Fibroblast of skin of left biceps (primary cell): ENCODE measurements around the gene CCN5.
"Not testable (repeated sequence)": the region's sequence is repeated elsewhere in the genome, so short reads cannot be mapped to it uniquely, and the experiment has no call there.

Experiments
- DNase-seq, 2 experiments: peaks; one replicate each; pipeline ENCODE4 v3.0.0-alpha.2; 2013; ENCODE audit warnings: low read depth in 2 of 2

CCN5 gene

DNA sequence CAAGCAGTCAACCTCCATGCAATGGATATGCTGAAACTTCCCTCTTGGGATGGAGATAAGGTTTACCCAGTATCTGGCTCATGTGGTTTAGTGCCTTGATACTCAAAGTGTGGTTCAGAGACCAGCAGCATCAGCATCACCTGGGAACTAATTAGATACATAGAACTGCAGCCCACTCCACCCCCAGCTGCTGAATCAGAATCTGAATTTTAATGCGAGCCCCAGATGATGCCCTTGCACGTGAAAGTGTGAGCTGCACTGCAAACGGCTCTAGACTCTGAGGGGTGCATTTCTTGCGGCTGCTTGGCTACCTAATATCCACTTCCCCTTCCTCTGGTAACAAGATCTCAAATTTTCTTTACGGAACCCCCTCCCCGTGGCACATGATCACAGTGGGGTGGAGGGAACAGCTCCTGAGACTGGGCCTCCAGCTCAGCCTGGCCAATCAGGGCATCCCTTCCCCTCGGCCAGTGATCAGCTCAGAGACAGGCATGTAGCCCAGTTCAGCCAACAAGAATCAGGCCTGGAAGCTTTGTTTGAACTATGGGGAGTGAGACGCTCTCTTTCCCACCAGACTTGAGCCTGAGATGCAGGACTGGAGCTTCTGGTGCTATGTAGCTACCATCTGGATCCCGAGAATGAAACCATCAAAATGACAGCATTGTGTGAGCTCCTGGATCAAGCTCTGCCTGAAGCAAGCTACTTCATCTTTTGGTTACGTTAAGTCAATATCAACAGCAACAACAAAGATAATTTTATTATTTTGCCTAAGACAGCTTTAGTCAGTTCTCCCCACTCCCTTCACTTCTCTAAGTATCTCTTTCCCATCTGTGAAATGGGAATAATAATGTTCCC lies 43.3 kb downstream of the CCN5 start:
- DNase-seq: no peak

DNA sequence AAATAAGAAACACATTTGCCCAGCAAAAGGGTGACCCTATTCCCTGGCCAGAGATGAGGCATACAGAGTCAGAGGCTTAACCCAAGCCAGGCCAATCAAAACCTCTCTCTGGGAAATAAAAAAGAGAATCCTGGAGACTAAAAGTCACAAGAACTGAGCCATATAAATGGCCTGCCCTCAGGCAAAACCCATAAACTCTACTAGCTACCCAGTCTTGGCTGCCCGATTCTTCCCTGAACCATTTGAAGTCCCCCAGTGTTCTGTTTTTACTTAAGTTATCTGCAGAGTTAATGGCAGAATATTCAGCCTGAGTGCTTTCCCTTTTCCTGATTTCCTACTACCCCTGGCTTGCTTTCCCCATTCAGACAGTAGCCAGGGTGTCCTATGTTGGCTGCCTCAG lies 44.4 kb downstream of the CCN5 start:
- no peak for DNase-seq

DNA sequence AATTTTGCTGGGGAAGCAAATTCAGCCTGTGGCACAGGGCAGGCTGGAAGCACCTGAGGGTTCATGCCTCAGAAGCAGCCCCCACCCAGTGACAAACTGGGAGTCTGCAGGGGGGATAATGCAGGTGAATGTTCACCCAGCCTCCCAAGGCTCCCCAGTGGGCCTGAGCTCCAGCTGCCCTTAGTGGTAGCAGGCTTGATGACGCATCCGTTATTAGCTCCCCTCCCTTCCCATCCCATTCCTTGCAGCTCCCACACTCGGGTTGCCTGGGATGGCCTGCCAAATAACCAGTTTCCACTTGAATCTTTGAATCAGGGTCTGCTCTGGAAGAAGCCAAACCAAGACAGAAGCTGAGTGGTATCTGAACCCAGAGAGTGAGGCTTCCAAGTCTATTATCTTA lies 46.3 kb downstream of the CCN5 start:
- DNase-seq: no peak

DNA sequence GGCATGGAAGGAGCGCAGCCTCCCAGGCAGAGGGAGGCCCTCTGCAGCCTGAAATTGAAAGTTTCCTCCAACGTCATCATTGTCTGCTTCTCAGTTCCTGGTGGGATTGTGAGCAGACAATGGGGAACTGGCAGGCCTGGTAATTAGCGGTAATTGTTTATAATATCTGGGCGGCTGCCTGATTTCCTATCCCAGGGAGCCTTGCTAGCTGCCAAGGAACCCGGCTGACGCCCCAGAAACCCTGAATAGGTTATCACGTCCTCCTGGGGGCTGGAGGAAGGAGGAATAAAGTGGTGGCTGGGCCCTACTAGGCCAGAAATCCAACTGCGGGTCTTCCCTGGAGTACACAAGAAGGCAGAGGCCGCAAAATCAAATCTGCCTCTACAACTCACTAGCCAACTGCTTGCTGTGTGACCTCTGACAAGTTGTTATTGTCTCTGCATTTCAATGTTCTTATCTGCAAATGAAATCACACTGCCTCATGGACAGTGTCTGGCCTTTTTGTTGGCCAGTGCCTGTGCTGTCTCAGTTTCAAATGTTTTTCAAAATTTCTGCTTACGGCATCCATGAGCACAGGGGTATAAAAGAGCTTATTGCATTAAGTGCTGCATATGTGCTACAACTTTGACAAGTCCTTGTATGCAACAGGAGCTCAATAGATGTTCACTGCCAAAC lies 47.4 kb downstream of the CCN5 start:
- DNase-seq: no peak

DNA sequence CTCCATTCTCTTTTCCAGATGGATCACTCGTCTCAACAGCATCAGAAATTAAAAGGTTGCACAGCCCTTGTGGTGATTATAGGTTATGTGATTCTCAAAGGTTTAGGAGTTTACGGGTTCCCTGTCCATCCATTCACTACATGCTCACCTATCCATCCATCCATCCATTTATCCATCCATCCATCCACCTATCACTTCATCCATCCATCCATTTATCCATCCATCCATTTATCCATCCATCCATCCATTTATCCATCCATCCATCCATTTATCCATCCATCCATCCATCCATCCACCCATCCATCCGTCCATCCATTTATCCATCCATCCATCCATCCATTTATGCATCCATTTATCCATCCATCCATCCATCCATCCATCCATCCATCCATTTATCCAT lies 48.6 kb downstream of the CCN5 start:
- DNase-seq: not testable (repeated sequence)

DNA sequence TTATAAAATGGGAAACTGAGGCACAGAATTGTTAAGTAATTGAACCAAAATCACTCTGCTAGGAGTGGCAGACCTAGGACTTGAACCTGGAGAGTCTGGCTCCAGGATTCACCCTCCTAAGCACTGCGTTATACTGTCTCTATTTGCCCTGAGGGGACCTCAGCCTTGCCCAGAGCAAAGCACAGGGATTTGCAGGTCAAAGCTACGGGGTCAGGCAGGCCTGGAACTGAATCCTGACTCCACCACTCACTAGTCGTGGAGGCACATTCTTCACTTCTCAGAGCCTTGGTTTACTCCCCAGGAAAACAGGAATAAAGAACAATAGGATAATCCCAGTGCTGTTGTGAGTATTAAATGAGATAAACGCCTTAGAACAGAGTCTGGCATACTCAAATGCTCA lies 49.9 kb downstream of the CCN5 start:
- no peak for DNase-seq

DNA sequence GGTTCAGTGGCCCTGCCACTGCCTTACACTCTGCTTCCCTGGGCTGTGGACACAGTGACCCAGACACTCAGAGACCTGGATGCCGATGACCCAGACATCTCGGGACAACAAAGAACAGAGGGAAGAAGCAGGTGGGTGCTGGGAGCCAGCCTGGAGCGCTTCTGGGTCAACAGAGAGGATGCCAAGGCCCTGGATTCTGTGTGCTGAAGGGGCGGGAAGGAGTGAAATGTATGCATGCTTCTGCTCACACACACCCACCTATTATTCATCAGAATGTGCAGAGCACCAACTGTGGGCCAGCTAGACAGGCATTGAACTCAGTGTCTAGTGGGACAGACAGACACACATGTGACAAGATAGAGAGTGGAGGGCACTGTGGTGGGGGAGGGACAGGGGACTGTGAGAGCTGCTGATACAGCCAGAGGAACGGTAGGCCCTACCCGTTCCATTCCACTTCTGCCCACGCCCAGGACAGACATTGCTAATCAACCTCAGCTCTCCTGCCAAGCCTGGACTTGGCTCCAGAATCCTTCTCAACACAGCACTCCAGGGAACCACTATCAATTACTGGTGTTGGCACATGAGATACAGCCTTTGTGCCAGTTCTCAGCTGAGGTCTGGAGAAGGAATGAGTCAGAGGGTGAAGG lies 50.7 kb downstream of the CCN5 start:
- DNase-seq: no peak

DNA sequence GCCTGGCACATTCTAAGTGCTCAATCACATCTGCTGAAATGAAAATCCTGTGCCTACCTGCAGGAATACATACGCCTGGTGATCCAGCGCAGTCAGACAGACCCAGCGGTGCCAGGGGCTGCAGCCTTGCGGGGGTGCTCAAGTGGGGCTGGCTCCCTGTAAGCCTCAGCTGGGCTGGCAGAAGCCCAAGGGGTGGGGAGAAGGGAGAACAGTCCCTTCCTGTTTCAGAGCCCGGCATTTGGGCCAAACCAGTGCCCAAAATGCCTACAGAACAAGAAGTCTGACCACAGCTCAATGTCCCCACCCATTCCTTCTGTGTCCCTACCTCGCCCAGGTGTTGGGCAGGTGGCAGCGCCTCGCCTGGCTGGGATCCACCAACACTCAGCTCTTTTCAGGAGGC lies 53.1 kb downstream of the CCN5 start:
- DNase-seq: no peak

DNA sequence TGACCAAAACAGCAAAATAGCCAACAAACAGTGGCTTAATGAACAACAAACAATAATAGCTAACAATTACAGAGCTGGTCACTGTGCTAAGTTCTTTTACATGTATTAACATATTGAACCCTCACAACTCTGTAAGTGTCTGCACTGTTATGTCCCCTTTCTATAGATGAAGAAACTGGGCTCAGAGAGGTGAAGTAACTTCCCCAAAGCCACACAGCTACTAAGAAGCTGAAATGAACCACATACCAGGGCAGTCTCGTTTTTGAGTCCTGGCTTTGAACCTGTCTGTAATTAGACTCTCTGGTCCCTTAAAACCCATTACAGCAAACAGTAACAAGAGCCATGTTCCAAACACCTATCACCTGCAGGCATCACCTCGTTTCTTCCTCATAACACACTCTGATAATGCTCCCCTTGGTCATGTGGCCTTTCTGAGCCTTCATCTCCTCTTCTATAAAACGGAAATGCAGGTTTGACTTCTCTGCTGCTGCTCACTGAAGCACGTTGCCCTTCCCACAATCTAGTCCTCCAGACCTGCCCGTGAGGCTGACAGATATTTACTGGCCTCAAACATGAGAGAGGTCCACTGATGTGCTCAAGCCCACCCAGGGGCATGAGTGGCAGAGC lies 53.8 kb downstream of the CCN5 start:
- DNase-seq: no peak

DNA sequence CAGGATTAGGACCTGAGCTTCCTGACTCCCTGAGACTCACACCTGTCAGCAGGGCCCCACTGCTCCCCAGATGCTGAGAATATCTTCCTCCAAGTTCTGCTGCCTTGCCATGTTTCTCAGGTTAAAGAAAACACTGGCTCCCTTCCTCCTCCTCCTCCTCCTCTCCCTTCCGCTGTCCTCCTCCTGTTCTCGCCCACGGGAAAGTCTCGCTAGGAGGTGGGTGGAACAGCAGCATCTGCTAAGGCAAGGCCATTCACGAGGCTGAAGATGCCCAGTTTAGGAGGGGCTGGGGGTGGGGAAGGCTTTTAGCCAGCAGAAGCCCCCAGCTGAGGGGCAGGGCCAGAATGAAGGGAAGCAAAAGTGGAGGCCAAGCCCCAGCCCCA lies 54.3 kb downstream of the CCN5 start:
- no peak for DNase-seq

DNA sequence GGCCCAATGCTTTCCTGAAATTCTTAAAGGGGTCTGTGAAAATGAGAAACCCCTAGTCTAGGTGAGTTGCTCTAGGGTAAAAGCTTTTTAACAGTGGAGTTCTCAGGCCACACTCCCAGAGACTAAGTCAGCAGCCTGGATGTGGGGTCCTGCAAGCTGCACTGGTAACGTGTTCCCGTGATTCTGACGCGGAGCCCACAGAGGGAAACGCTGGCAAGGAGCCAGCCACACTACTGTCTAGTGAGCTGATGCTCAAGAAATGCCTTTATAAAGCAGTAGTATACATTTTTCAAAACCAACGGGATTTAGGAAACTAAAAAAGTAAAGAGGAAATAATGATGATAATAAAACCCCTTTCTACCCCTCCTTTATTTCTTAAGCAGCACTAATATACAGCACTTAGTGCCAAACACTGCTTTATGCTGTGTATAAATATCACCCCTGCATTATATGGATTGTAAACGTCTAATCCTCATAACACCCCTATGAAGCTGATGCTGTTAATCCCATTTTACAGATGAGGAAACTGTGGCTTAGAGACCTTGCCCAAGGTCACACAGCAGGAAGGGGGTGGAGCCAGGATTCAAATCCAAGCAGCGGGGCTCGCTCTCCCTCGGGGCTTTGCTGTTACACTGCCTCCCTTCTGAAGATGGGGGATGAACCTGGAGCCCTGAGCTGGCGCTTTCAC lies 55.5 kb downstream of the CCN5 start:
- DNase-seq: no peak

DNA sequence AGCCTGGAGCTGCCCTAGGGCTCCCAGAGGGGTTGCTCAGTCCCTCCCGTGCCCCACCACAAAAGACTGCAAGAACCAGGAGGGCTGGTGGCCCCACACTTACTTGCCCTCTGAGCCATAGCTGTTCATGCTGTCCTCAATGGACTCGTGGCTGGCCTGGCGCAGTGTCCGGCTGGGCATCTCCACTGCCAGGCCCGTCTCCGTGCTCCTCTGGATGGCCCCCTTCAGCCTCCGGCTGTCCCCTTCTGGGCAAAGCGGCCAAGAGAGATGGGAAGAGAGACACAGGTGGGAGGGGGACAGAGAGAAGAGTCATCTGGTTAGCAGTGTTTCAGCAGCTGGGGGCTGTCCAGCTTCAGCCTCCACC lies 56.0 kb downstream of the CCN5 start:
- DNase-seq: no peak

DNA sequence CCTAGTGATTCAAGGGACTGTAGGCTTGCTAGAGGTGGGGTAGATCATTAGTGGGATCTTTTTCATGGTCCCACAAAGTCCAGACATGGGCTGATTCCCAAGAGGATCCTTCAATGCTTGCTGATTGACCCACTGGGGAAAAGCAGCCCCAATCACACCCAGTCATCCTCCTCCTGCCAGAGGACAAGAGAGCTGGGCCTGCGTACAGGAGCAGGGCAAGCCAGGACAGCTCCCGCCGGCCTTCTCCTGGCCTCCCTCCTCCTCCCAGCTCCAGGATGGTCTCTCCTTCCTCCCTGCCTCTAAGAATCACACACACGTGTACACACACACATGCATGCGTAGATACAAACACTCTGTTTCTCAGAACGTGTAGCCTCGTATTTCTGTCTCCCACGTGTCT lies 57.5 kb downstream of the CCN5 start:
- no peak for DNase-seq

DNA sequence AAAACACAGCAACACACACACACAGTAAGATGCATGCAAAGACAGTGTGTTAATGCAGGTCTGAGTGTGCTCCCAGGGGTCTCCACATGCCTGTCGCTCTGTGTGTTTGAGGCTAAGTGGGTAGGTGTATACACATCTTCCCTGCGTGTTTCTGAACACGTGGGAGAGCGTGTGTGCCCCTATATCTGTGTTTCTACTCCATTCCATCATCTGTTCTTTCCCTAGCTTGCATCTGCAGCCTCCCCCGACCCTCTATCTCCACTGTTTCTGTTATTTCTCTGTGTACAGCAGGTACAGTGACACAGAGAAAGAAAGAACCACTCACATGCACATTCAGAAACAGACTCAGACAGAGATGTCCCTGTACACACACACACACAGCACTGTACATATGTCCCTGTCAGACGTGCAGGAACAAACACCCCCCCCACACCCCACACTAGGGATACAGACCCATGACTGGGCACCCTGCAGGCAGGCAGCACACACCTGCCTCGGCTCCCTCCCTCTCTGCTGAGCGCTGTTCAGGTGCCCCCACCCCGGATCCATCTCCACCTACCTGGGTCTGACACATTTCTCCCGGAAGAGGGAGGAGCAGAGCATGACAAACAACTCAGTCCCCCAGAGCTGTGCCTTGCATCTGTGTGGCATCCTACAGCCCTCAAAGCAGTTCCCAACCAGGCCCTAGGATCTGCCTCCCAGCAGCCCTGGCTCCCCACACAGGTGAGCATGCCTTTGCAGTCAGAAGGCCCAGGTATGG lies 58.1 kb downstream of the CCN5 start:
- no peak for DNase-seq

DNA sequence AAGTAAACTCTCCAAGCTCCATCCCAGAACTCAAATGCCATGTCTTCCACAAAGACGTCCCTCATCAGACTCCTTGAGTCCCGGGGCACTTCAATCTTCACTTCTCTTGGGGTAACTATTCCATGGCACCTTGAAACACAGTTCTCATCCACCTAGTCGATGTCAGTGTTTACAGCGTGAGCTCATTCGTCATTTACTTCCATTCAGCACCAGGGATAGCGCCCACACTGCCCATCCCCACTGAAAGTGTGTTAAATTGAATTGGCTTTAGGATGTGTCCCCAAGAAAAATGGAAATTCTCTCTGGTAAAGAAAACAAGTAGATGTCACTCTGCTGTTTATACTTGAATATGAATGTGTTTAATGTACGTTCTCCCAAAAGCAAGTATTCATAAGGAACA lies 61.8 kb downstream of the CCN5 start:
- DNase-seq: no peak
